Nephron (organoid): Measurements from ENCODE around the gene CNTN4.

Source experiments
- H3K27ac Mint-ChIP-seq, 3 experiments: 2 replicates each; pipeline ENCODE4 v1.8.0; 2020; ENCODE audit warnings: mixed read lengths in 3 of 3, mild to moderate bottlenecking in 2 of 3, moderate library complexity in 1 of 3
- H3K27me3 Mint-ChIP-seq: 2 replicates; pipeline ENCODE4 v1.8.0; 2021; ENCODE audit warnings: low read depth, mild to moderate bottlenecking, moderate library complexity, mixed read lengths
- H3K36me3 Mint-ChIP-seq: 2 replicates; pipeline ENCODE4 v1.8.0; 2020; ENCODE audit warnings: low read depth, mixed read lengths
- H3K4me1 Mint-ChIP-seq: 2 replicates; pipeline ENCODE4 v1.8.0; 2020; ENCODE audit warnings: mixed read lengths
- H3K4me3 Mint-ChIP-seq, 3 experiments: 2 replicates each; pipeline ENCODE4 v1.8.0; 2020; ENCODE audit warnings: mild to moderate bottlenecking in 3 of 3, mixed read lengths in 3 of 3, moderate library complexity in 2 of 3
- H3K9me3 Mint-ChIP-seq: 2 replicates; pipeline ENCODE4 v1.8.0; 2020; ENCODE audit warnings: mixed read lengths
- CTCF ChIP-seq, 3 experiments: fragments of 200-600 bp; sonication (generic); IDR thresholded peaks; one replicate each; pipeline ENCODE4 v1.5.0; 2021; ENCODE audit warnings: antibody characterized with exemption in 3 of 3; ENCODE audit not compliant: unreplicated experiment in 3 of 3

Gene CNTN4

GRCh38 chr3:2643606-2644005 lies 544.9 kb downstream of the CNTN4 start:
- H3K27me3 Mint-ChIP-seq, result no peaks in the 10 kb centered on the region
- no peaks in the 10 kb centered on the region for H3K4me1 Mint-ChIP-seq
- peaks cover 4% of the 10 kb centered on the region for H3K9me3 Mint-ChIP-seq
- H3K27ac Mint-ChIP-seq, result no peak overlapping the region
- TF ChIP-seq CTCF (IDR thresholded peaks at IDR 0.05; ENCODE audit: unreplicated experiment in 3 of 3), result no peak
- no peak overlapping the region for H3K4me3 Mint-ChIP-seq
- peaks cover 4% of the 10 kb centered on the region for H3K36me3 Mint-ChIP-seq

GRCh38 chr3:2645001-2645400 lies 546.3 kb downstream of the CNTN4 start:
- no peak overlapping the region for H3K27ac Mint-ChIP-seq

GRCh38 chr3:2650746-2651145 lies 552.1 kb downstream of the CNTN4 start:
- Mint-ChIP-seq H3K27me3 (no peaks in the 10 kb centered on the region), H3K9me3 (peaks cover 15% of the 10 kb centered on the region), H3K4me3 (no peak overlapping the region), H3K4me1 (peaks cover 27% of the 10 kb centered on the region), H3K36me3 (peaks cover 12% of the 10 kb centered on the region), H3K27ac (no peak overlapping the region)
- no peak for TF ChIP-seq CTCF (IDR thresholded peaks at IDR 0.05; ENCODE audit: unreplicated experiment in 3 of 3)

More at GRCh38 chr3:2645001-2645400, 546.3 kb downstream of the CNTN4 start:
- H3K27me3 Mint-ChIP-seq, result no peaks in the 10 kb centered on the region
- TF ChIP-seq CTCF (IDR thresholded peaks at IDR 0.05; ENCODE audit: unreplicated experiment in 3 of 3), result no peak
- H3K9me3 Mint-ChIP-seq, result peaks cover 13% of the 10 kb centered on the region
- H3K4me3 Mint-ChIP-seq, result no peak overlapping the region
- no peaks in the 10 kb centered on the region for H3K4me1 Mint-ChIP-seq
- H3K36me3 Mint-ChIP-seq, result peaks cover 7% of the 10 kb centered on the region

GRCh38 chr3:2652386-2652785 lies 553.7 kb downstream of the CNTN4 start:
- peaks cover 42% of the 10 kb centered on the region for H3K4me1 Mint-ChIP-seq
- H3K27me3 Mint-ChIP-seq, result no peaks in the 10 kb centered on the region
- no peak for TF ChIP-seq CTCF (IDR thresholded peaks at IDR 0.05; ENCODE audit: unreplicated experiment in 3 of 3)
- peaks cover 15% of the 10 kb centered on the region for H3K9me3 Mint-ChIP-seq
- no peak overlapping the region for H3K4me3 Mint-ChIP-seq
- peaks cover 12% of the 10 kb centered on the region for H3K36me3 Mint-ChIP-seq
- H3K27ac Mint-ChIP-seq, result peak overlapping the region in 2 of 3 experiments; percentile 0 to 13

- no peak overlapping the region for H3K4me3 Mint-ChIP-seq
- peaks cover 46% of the 10 kb centered on the region for H3K4me1 Mint-ChIP-seq
- H3K36me3 Mint-ChIP-seq, result peaks cover 8% of the 10 kb centered on the region
- H3K27ac Mint-ChIP-seq, result peak overlapping the region in 2 of 3 experiments; percentile 1 to 7
- TF ChIP-seq CTCF (IDR thresholded peaks at IDR 0.05; ENCODE audit: unreplicated experiment in 3 of 3), result no peak
- H3K9me3 Mint-ChIP-seq, result peaks cover 10% of the 10 kb centered on the region
- no peaks in the 10 kb centered on the region for H3K27me3 Mint-ChIP-seq
Observed at GRCh38 chr3:2653706-2654105, 555.0 kb downstream of the CNTN4 start.

GRCh38 chr3:2655229-2655701 lies 556.6 kb downstream of the CNTN4 start:
- peaks cover 53% of the 10 kb centered on the region for H3K4me1 Mint-ChIP-seq
- no peak for TF ChIP-seq CTCF (IDR thresholded peaks at IDR 0.05; ENCODE audit: unreplicated experiment in 3 of 3)
- H3K36me3 Mint-ChIP-seq, result peaks cover 4% of the 10 kb centered on the region
- peak overlapping the region; percentile 66 to 88 (median 84) for H3K27ac Mint-ChIP-seq
- no peaks in the 10 kb centered on the region for H3K27me3 Mint-ChIP-seq
- no peak overlapping the region for H3K4me3 Mint-ChIP-seq
- no peaks in the 10 kb centered on the region for H3K9me3 Mint-ChIP-seq
